Measurements from ENCODE around the gene XCL1.

XCL1 gene

DNA sequence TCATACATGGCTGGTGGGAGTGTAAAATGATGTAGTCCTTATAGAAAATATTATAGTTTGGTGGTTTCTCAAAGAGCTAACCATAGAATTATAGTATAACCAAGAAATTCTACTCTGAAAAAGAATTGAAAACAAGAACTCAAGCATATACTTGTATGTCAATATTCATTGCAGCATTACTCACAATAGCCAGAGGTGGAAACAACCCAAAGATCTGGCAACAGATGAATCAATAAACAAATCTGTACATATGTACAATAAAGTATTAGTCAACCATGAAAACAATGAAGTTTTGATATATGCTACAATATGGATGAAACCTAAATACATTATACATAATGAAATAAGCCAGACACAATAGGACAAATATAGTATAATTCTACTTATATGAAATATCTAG is 29.7 kb downstream of the XCL1 start:
- DNase-seq (ENCODE audit: low read depth), result no peak

DNA sequence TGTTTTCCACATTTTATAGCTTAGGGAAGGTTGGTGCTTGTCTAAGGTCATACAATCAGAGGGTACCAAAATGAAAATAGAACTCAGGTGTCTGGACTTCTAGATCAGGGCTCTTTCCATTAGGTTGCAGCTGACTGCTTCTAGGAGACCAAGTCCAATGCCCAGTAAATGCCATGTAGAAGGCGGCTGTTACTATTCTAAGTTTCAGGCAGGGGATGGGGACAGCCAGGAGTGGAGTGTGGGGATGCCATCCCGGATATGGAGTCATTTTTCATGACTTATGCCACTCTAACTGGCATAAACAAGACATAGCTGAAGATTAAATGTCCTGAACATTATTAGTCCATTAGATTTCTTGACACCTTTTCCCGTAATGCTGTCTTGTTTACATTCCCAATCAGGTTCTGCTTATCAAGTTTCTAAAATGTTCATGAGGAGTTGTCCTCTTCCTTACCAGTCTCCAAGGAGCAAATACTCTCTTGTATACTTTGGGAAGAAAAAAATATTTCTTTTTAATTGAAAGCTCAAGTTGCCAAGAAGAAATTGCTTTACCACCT is 31.5 kb downstream of the XCL1 start:
- no peak for DNase-seq (ENCODE audit: low read depth)

GRCh38 chr1:168608796-168609715 is 32.7 kb downstream of the XCL1 start:
- no peak for DNase-seq (ENCODE audit: low read depth)

- no peak for DNase-seq (ENCODE audit: low read depth)
These were observed 33.5 kb downstream of the XCL1 start for GRCh38 chr1:168609741-168610510.

GRCh38 chr1:168613038-168613451 is 36.6 kb downstream of the XCL1 start:
- DNase-seq (ENCODE audit: low read depth), result no peak

DNA sequence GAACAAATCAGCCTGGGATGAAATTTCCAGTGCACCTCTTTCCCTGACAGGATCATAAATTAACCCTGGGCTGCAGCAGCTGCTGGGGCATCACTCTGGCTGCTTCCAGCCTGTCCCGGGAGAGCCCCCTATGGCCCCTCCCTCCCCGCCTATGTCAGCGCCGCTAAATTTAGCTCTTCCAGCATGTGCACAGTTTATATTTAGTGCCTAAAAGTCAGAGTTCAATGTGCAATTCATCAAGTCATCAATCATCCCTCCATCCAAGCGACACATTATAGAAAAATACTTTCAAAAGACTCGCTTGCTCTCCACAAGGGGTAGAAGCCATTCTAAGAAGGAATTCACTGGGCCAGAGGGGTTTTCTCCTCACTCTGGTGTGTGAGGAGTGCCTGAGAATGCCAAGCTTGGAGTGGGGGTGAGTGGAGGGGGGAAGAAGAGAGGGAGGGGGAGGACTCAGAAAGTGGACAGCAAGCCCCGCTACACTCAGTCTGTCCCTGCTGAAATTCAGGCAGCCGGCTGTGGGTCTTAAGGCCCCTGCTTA is 37.4 kb downstream of the XCL1 start:
- no peak for DNase-seq (ENCODE audit: low read depth)

GRCh38 chr1:168614235-168614634 is 37.8 kb downstream of the XCL1 start:
- no peak for DNase-seq (ENCODE audit: low read depth)

DNA sequence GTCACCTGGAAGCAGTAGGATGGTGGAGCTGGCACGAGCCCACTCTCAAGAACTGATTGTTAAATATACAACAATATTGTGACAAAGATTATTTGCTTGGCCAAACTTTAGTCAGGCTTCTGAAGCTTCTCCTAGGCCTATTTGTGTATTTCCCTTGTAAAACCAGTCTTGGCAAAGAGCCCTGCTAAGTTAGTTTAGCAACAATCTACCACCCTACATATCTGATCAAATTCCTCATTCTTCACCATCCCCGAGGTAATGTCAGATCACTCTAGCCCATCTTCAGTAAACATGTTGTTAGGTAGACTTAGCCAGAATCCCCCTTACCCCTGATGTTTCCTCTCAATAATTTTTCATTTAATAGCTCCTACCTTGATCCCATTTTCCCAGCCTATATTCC is 39.6 kb downstream of the XCL1 start:
- DNase-seq (ENCODE audit: low read depth), result no peak

GRCh38 chr1:168617974-168618750 is 41.8 kb downstream of the XCL1 start:
- no peak for DNase-seq (ENCODE audit: low read depth)

- DNase-seq (ENCODE audit: low read depth), result no peak
These were observed 42.5 kb downstream of the XCL1 start for GRCh38 chr1:168618886-168619285.

GRCh38 chr1:168621356-168621755 is 45.0 kb downstream of the XCL1 start:
- no peak for DNase-seq (ENCODE audit: low read depth)

DNA sequence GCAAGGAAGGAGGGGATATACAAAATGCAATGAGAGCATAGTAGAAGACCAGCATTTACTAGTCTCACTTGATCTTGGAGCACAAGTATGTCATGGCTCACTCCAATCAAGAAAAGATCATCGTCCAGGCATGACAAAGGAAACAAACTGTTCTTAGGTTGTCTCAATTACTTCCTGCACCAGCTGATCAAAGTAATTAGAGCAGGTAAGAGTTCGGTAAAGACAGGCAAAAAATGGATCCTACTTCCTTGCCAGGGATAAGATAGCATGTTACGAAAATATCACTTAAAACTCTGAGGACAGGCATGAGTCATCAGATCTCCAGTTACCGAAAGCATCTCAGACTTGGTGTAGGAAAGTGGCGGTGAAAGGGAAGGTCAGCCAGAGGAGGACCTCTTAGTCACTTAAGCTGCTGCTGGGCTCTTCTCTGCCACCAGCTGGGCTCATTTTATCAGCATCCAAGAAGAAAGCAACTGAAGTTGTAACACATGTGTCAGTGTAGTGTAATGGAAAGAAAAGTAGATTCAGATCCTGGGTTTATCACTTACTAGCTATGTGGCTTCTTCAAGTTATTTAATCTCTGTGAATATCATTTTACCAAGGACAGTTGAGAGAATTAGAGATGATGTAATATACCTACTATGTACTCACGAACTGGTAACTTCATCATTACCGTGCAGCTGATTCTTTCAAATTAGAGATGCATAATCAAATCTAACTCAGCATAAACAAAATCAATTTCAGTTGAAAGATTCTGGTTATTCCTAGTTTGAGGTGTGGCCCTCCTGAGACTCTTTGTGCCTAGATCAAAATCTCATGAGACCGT is 46.8 kb downstream of the XCL1 start:
- DNase-seq (ENCODE audit: low read depth), result no peak

- DNase-seq (ENCODE audit: low read depth), result no peak
These were observed 47.4 kb downstream of the XCL1 start for GRCh38 chr1:168623831-168624230.

DNA sequence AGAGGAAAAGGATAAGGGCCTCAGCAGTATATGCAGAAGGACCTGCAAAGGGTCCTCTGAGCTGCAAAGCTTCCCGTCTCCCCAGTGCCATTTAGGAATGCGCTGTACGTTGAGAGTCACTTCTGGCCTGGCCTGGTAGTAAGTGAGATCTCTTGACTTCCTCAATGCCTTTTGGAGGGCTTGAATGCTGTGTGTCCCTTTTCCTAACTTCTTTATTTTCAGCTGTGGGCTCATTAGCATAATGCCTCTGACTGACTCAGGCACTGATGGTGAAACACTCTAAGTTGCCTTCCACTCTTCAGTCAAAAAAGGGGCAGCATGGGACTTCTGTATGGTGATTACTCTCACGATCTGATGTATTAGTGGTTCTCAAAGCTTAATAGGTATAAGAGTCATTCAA is 49.9 kb downstream of the XCL1 start:
- no peak for DNase-seq (ENCODE audit: low read depth)

DNA sequence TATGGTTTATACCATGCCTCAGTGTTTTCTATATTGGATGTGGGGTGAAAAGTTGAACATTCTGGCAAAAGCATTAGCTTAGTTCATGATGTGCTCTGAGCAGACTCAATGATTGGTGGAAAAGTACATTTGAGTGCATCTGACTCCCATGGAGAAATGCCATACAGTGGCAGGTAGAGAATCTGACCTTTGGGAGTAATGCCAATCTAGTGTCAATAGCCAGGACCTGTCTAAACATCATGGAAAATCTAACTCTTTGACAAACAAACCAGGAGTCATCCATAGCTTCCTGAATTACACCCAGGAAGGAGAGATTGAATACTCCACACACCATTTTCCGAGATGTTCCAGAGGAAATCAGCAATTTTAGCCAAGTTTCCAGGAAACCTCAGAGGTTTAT is 51.0 kb downstream of the XCL1 start:
- DNase-seq (ENCODE audit: low read depth), result no peak

GRCh38 chr1:168628807-168629206 is 52.4 kb downstream of the XCL1 start:
- no peak for DNase-seq (ENCODE audit: low read depth)

GRCh38 chr1:168629466-168629865 is 53.1 kb downstream of the XCL1 start:
- DNase-seq (ENCODE audit: low read depth), result no peak
